Kidney (tissue), 22 donors: ENCODE results near the gene PKLR. TPM values are rescaled to one million over a fixed set of nuclear protein-coding genes. Genes with fewer than 3 reads are reported as not detected.

Experiments used
- DNase-seq, 5 donors: peaks; one replicate each; pipeline ENCODE4 v3.0.0-alpha.2; 2013 to 2020
- FAIRE-seq: peaks from 2 replicates; lab custom pipeline; 2012; peaks lifted over from hg19 to GRCh38; lab: Jason Lieb, UNC
- H3K27ac ChIP-seq, 2 donors: one replicate each; pipeline ENCODE4 v1.7.0; 2013; ENCODE audit warnings: low read depth in 2 of 2, low read length in 2 of 2, inconsistent platforms in 1 of 2
- H3K27me3 ChIP-seq: one replicate; pipeline ENCODE4 v1.7.1; 2013; ENCODE audit warnings: low read length, inconsistent platforms; ENCODE audit not compliant: control insufficient read depth, insufficient read depth
- H3K36me3 ChIP-seq, 3 donors: one replicate each; pipeline versions ENCODE4 v1.7.0 to v1.7.1; 2013; ENCODE audit warnings: low read length in 3 of 3, control low read depth in 1 of 3, inconsistent platforms in 1 of 3; ENCODE audit not compliant: insufficient read depth in 3 of 3, control insufficient read depth in 2 of 3
- H3K4me1 ChIP-seq, 3 donors: one replicate each; pipeline versions ENCODE4 v1.7.0 to v1.7.1; 2013; ENCODE audit warnings: low read length in 3 of 3, inconsistent platforms in 1 of 3, low read depth in 1 of 3; ENCODE audit not compliant: control insufficient read depth in 2 of 3, insufficient read depth in 2 of 3
- H3K4me3 ChIP-seq, 3 donors: one replicate each; pipeline versions ENCODE4 v1.7.0 to v1.8.1; 2013; ENCODE audit warnings: low read length in 3 of 3, control low read depth in 1 of 3, inconsistent platforms in 1 of 3
- H3K9ac ChIP-seq, 3 donors: one replicate each; pipeline versions ENCODE4 v1.7.0 to v1.7.1; 2013; ENCODE audit warnings: low read length in 3 of 3, control low read depth in 1 of 3, inconsistent platforms in 1 of 3
- H3K9me3 ChIP-seq, 3 donors: one replicate each; pipeline versions ENCODE4 v1.7.0 to v1.7.1; 2013; ENCODE audit warnings: low read length in 3 of 3, control low read depth in 1 of 3, inconsistent platforms in 1 of 3; ENCODE audit not compliant: control insufficient read depth in 2 of 3, insufficient read depth in 1 of 3
- CTCF ChIP-seq: IDR thresholded peaks from 3 replicates; pipeline ENCODE4 v1.5.1; 2012; ENCODE audit warnings: mild to moderate bottlenecking, moderate library complexity, borderline replicate concordance; ENCODE audit not compliant: insufficient read depth; ENCODE audit errors: extremely low read depth
- intact Hi-C: fragments of 100-400 bp; cut with DNase I; formaldehyde crosslinking; loops from one replicate; pipeline ENCODE4 v1.11.1; 2022
- long read RNA-seq, 10 donors: library from polyadenylated mRNA in 1 of 10; unstranded in 1 of 10; transcript quantifications; one replicate each; pipeline ENCODE4 v2.0.0 and lab custom pipeline, GENCODE V29; 2021 to 2026
- polyA plus RNA-seq: library from polyadenylated mRNA; stranded (reverse); fragments of 350-450 nt; fragmentation: Illumina TruSeq; extraction: RNeasy Lipid Tissue Mini Kit (QIAGEN cat#74804); gene quantifications from one replicate; pipeline ENCODE4 v1.2.3, GENCODE V29; 2014; ENCODE audit warnings: low read depth, low replicate concordance; ENCODE audit not compliant: insufficient read depth
- total RNA-seq: library from RNA; stranded (reverse); fragmentation: NEBNext Ultra II Directional; extraction: Animal tissue kit (Norgen Biotek cat#: 25700); gene quantifications from one replicate; pipeline ENCODE4 v1.2.1, GENCODE V29; 2021
- donor health status: control.
- donor health status: control.
- donor health status: control.
- donor health status: control.
- donor health status: control.
- donor health status: DM: yes; HTN: yes; CAD: no.
- donor health status: Normal renal cell carcinoma (clear cell type).

The PKLR gene
- 0.82 TPM for total RNA-seq
- polyA plus RNA-seq = 19.9 TPM
- long read RNA-seq, donor 1 = 0 reads
- long read RNA-seq, donor 2, partial matches to known transcripts = 0 of 1 reads
- long read RNA-seq, donor 2, other reads (novel, unspliced or antisense) = 0 of 1 reads
- long read RNA-seq, donor 3, partial matches to known transcripts = 0 of 3 reads
- long read RNA-seq, donor 3, other reads (novel, unspliced or antisense) = 0 of 3 reads
- long read RNA-seq, donor 4, partial matches to known transcripts = 33 of 33 reads
- long read RNA-seq, donor 4, other reads (novel, unspliced or antisense) = 0 of 33 reads
- long read RNA-seq, donor 5 = 0 reads
- long read RNA-seq, donor 6, partial matches to known transcripts = 0 of 1 reads
- long read RNA-seq, donor 6, other reads (novel, unspliced or antisense) = 0 of 1 reads
- long read RNA-seq, donor 7, partial matches to known transcripts = 1 of 1 reads
- long read RNA-seq, donor 7, other reads (novel, unspliced or antisense) = 0 of 1 reads
- long read RNA-seq, donor 8 = 0 reads
- long read RNA-seq, donor 9 = 0 reads
- long read RNA-seq, donor 10, partial matches to known transcripts = 0 of 1 reads
- long read RNA-seq, donor 10, other reads (novel, unspliced or antisense) = 0 of 1 reads

DNA sequence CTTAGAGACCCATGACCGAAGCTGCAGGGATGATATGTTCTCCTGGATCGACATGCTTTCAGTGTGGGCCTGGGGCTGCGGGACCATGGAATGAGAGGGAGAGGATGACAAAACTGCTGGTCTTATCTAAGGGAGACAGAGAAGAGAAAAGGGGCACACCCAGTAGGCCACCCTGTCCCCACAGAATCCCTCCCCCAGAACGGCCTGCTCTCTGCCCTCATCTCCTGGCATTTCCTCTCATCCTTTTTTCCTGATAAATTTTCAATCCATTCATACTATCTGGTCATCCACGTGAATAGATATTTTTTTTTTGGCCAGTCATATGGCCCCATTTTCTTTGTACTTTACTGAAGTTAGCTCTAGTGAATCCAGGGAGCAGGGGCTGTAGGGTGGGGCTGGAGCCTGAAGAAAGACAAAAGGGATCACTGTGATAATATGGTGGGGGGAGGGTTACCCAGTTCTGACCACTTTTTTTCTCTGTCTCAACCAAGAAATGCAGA lies at the start of gene PKLR:
Gene PKLR, minus strand, starts transcription at position 97 of the 500 bp plus-strand sequence. Its CDS starts 43 bp downstream, at position 54.
- DNase-seq = no peak
- no peaks in the 10 kb centered on the region for H3K4me1 ChIP-seq
- H3K9me3 ChIP-seq = no peaks in the 10 kb centered on the region
- TF ChIP-seq CTCF = no peak
- H3K4me3 ChIP-seq = peak within 1 kb of the TSS in 2 of 3 donors; percentile 19 to 49
- H3K27ac ChIP-seq = peak within 1 kb of the TSS; percentile 40 to 83
- no peaks in the 10 kb centered on the region for H3K36me3 ChIP-seq
- no peaks in the 10 kb centered on the region for H3K27me3 ChIP-seq
- intact Hi-C loops = no loop called here
- H3K9ac ChIP-seq = no peak within 1 kb of the TSS
- FAIRE-seq = no peak

- Histone ChIP-seq H3K27ac (no peak overlapping the region), H3K9me3 (no peaks in the 10 kb centered on the region), H3K4me3 (no peak overlapping the region), H3K27me3 (no peaks in the 10 kb centered on the region), H3K36me3 (peaks cover 21 to 65% (median 55%) of the 10 kb centered on the region in 3 donors), H3K9ac (no peak overlapping the region), H3K4me1 (no peaks in the 10 kb centered on the region)
- intact Hi-C loops = no loop called here
- DNase-seq (no peak), FAIRE-seq (no peak)
- no peak for TF ChIP-seq CTCF
Observed at GRCh38 chr1:155342842-155343241, 41.6 kb upstream of the PKLR start.

DNA sequence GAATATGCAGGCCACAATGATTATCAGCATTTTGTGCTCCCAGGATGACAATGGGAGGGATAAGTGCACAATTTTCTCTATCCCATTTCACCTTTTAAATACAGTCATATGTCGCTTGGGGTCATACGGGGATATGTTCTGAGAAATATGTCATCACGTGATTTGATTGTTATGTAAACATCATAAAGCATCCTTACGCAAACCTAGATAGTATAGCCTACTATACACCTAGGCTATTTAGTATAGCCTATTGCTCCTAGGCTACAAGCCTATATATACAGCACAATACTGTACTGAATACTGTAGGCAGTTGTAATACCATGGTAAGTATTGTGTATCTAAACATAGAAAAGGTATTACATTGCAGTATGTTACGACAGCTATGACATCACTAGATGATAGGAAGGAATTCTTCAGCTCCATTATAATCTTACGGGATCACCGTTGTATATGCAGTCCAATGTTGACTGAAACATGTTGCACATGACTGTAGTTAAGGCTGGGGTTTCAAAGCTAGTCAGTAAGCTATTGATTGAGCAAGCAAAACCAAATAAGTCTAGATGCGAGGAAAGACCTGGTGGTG lies 38.4 kb upstream of the PKLR start:
- H3K27me3 ChIP-seq = no peaks in the 10 kb centered on the region
- intact Hi-C loops = no loop called here
- H3K9me3 ChIP-seq = no peaks in the 10 kb centered on the region
- no peak overlapping the region for H3K9ac ChIP-seq
- TF ChIP-seq CTCF = no peak
- H3K36me3 ChIP-seq = peaks cover 25 to 60% (median 42%) of the 10 kb centered on the region in 3 donors
- DNase-seq (no peak), FAIRE-seq (no peak)
- H3K4me3 ChIP-seq = no peak overlapping the region
- no peak overlapping the region for H3K27ac ChIP-seq
- peaks cover 0 to 3% (median 0%) of the 10 kb centered on the region in 3 donors for H3K4me1 ChIP-seq
